Esophagus squamous epithelium (tissue), 5 donors: Measurements from ENCODE around the gene GPATCH4. TPM values are rescaled to one million over a fixed set of nuclear protein-coding genes. Genes with fewer than 3 reads are reported as not detected.
A peak's percentile ranks its signal among the peaks of the same experiment; 100 is the strongest.

Experiments
- DNase-seq: peaks from one replicate; lab custom pipeline; 2025; lab: John Stamatoyannopoulos, UW
- H3K27ac ChIP-seq, 4 donors: fragments of 200-600 bp; sonication (generic); one replicate each; pipeline ENCODE4 v1.5.1; 2016 to 2019; ENCODE audit warnings: mild to moderate bottlenecking in 1 of 4
- H3K27me3 ChIP-seq, 4 donors: fragments of 200-600 bp; sonication (generic); 1 replicate in 3 of 4; 2 replicates in 1 of 4; pipeline versions ENCODE4 v1.5.1 to v1.6.0; 2017 to 2021; ENCODE audit warnings: antibody characterized with exemption in 1 of 4
- H3K36me3 ChIP-seq, 3 donors: fragments of 200-600 bp; sonication (generic); one replicate each; pipeline ENCODE4 v1.5.1; 2016 to 2019
- H3K4me1 ChIP-seq, 3 donors: fragments of 200-600 bp; sonication (generic); one replicate each; pipeline ENCODE4 v1.5.1; 2017 to 2019
- H3K4me3 ChIP-seq, 4 donors: fragments of 200-600 bp; sonication (generic); 1 replicate in 3 of 4; 2 replicates in 1 of 4; pipeline ENCODE4 v1.5.1; 2016 to 2019; ENCODE audit warnings: mild to moderate bottlenecking in 2 of 4, moderate library complexity in 1 of 4
- H3K9me3 ChIP-seq, 3 donors: fragments of 200-600 bp; sonication (generic); one replicate each; pipeline ENCODE4 v1.5.1; 2016 to 2019
- CTCF ChIP-seq, 6 experiments: fragments of 450-650 bp in 4 of 6; fragments of 200-600 bp in 2 of 6; sonication (generic) in 2 of 6; IDR thresholded peaks; one replicate each; pipeline ENCODE4 v1.5.1; 2016 to 2019; ENCODE audit warnings: antibody characterized with exemption in 6 of 6, mild to moderate bottlenecking in 4 of 6, moderate library complexity in 4 of 6
- POLR2A ChIP-seq, 4 donors: fragments of 450-650 bp; IDR thresholded peaks; one replicate each; pipeline ENCODE4 v1.6.1; 2017; ENCODE audit warnings: antibody characterized with exemption in 4 of 4, mild to moderate bottlenecking in 4 of 4, moderate library complexity in 3 of 4
- WGBS, 2 donors: methylation state at CpG; one replicate each; pipeline ENCODE4 v1.1.5; 2018; 5-methylcytosine and 5-hydroxymethylcytosine counted together
- intact Hi-C: fragments of 100-400 bp; cut with DNase I; formaldehyde crosslinking; loops from one replicate; pipeline ENCODE4 v1.15.0; 2022
- total RNA-seq, 4 donors: library from RNA; depleted of rRNA; stranded (reverse); fragments of >200 nt; gene quantifications; one replicate each; pipeline ENCODE4 v1.1.0, GENCODE V29; 2016
- donor health status: DM: yes; HTN: yes; CAD: no.

GPATCH4 gene
- total RNA-seq, 4 donors from 2014 or later, result 14.0 to 41.8 (median 25.0) TPM

GRCh38 chr1:156643049-156643777 lies 41.9 kb upstream of the GPATCH4 start:
- peaks cover 7 to 15% (median 11%) of the 10 kb centered on the region in 3 donors for H3K4me1 ChIP-seq
- WGBS, 2 donors, result 63 to 68% methylated on average over 3 to 5 of the region's 7 CpGs
- intact Hi-C loops, result no loop called here
- TF ChIP-seq CTCF (IDR thresholded peaks at IDR 0.05) (no peak), POLR2A (IDR thresholded peaks at IDR 0.05) (no peak)
- H3K27me3 ChIP-seq, result peaks cover 11 to 100% (median 28%) of the 10 kb centered on the region in 4 donors
- no peaks in the 10 kb centered on the region for H3K9me3 ChIP-seq
- H3K27ac ChIP-seq, result no peak overlapping the region
- DNase-seq, result no peak
- H3K4me3 ChIP-seq, result no peak overlapping the region
- H3K36me3 ChIP-seq, result no peaks in the 10 kb centered on the region

GRCh38 chr1:156642265-156643048 lies 41.2 kb upstream of the GPATCH4 start:
- Histone ChIP-seq H3K36me3 (no peaks in the 10 kb centered on the region), H3K4me3 (peak overlapping the region in 3 of 4 donors; percentile 8 to 62 (median 41)), H3K27me3 (peaks cover 11 to 100% (median 28%) of the 10 kb centered on the region in 4 donors), H3K9me3 (no peaks in the 10 kb centered on the region), H3K27ac (no peak overlapping the region), H3K4me1 (peaks cover 7 to 15% (median 11%) of the 10 kb centered on the region in 3 donors)
- TF ChIP-seq POLR2A (IDR thresholded peaks at IDR 0.05), result no peak
- no peak for TF ChIP-seq CTCF (IDR thresholded peaks at IDR 0.05)
- intact Hi-C loops, result no loop called here
- DNase-seq, result no peak
- WGBS, 2 donors, result 32 to 37% methylated on average over 5 to 7 of the region's 40 CpGs

GRCh38 chr1:156641761-156642264 lies 40.5 kb upstream of the GPATCH4 start, which contains the start of gene BCAN:
BCAN (plus strand) TSS chr1:156642117; CDS start chr1:156646055, 3,938 bp downstream.
- WGBS, 2 donors, result 0 to 1% methylated on average over 9 to 10 of the region's 46 CpGs
- TF ChIP-seq POLR2A (IDR thresholded peaks at IDR 0.05), result no peak
- no peak for TF ChIP-seq CTCF (IDR thresholded peaks at IDR 0.05)
- Histone ChIP-seq H3K27ac (no peak within 1 kb of the TSS), H3K4me3 (peak within 1 kb of the TSS in 3 of 4 donors; percentile 8 to 62 (median 41)), H3K4me1 (peaks cover 7 to 15% (median 11%) of the 10 kb centered on the region in 3 donors), H3K27me3 (peaks cover 11 to 100% (median 28%) of the 10 kb centered on the region in 4 donors), H3K9me3 (no peaks in the 10 kb centered on the region), H3K36me3 (no peaks in the 10 kb centered on the region)
- intact Hi-C loops, result no loop called here
- no peak for DNase-seq

- Histone ChIP-seq H3K4me3 (peak overlapping the region in 2 of 4 donors; percentile 41 to 62), H3K27ac (no peak overlapping the region), H3K4me1 (peaks cover 7 to 15% (median 11%) of the 10 kb centered on the region in 3 donors), H3K36me3 (no peaks in the 10 kb centered on the region), H3K9me3 (no peaks in the 10 kb centered on the region), H3K27me3 (peaks cover 11 to 100% (median 28%) of the 10 kb centered on the region in 4 donors)
- intact Hi-C loops, result no loop called here
- TF ChIP-seq POLR2A (IDR thresholded peaks at IDR 0.05) (no peak), CTCF (IDR thresholded peaks at IDR 0.05) (no peak)
- 20 to 30% methylated on average over 5 of the region's 6 CpGs for WGBS, 2 donors
- DNase-seq, result no peak
Observed at GRCh38 chr1:156640842-156641706, 39.8 kb upstream of the GPATCH4 start.
